A549 (cell line): ENCODE results near the gene USP12. TPM values are rescaled to one million over a fixed set of nuclear protein-coding genes. Genes with fewer than 3 reads are reported as not detected.

Experiments
- ATAC-seq, 2 experiments: fragments of 200-7000 bp in 1 of 2; fragments of >200 bp in 1 of 2; cut with Nextera tagmentation in 1 of 2; cut with Tn5 transposase in 1 of 2; 3 replicates each; pipeline versions ENCODE4 v1.8.0 to v1.9.1; 2018 to 2020; ENCODE audit warnings: mild to moderate bottlenecking in 1 of 2, moderate library complexity in 1 of 2
- CTCF ChIA-PET: fragments of 300-600 bp; sonication (Branson Sonifier 250); formaldehyde crosslinking; extraction: SDS; loops from one replicate; lab custom pipeline; 2021; ENCODE audit warnings: antibody characterized with exemption, inconsistent platforms; lab: Yijun Ruan, JAX
- POLR2A ChIA-PET: fragments of 350-600 bp; formaldehyde crosslinking; extraction: SDS; loops from one replicate; lab custom pipeline; 2021; ENCODE audit warnings: antibody characterized with exemption, inconsistent platforms; lab: Yijun Ruan, JAX
- DNase-seq, 2 experiments: peaks; one replicate each; pipeline versions ENCODE4 v3.0.0 to v3.0.0-alpha.2; 2011 to 2016; ENCODE audit warnings: low read depth in 1 of 2, low spot score in 1 of 2
- FAIRE-seq: peaks from 2 replicates; lab custom pipeline; 2011; peaks lifted over from hg19 to GRCh38; lab: Jason Lieb, UNC
- H3K27ac ChIP-seq, 2 experiments: fragments of >200 bp; sonication (Bioruptor Twin); formaldehyde crosslinking; 3 replicates each; pipeline ENCODE4 v1.5.1; 2016 to 2017
- H3K4me1 ChIP-seq: fragments of >200 bp; sonication (Bioruptor Twin); formaldehyde crosslinking; 3 replicates; pipeline ENCODE4 v1.6.1; 2016
- H3K4me2 ChIP-seq: fragments of >200 bp; sonication (Bioruptor Twin); formaldehyde crosslinking; 3 replicates; pipeline ENCODE4 v1.6.1; 2016
- H3K4me3 ChIP-seq: fragments of >200 bp; sonication (Bioruptor Twin); formaldehyde crosslinking; 3 replicates; pipeline ENCODE4 v1.5.1; 2016
- H3K9me3 ChIP-seq: fragments of >200 bp; sonication (Bioruptor Twin); formaldehyde crosslinking; 3 replicates; pipeline ENCODE4 v1.6.1; 2016
- BCL3 ChIP-seq: fragments of >200 bp; sonication (Bioruptor Twin); formaldehyde crosslinking; IDR thresholded peaks from 3 replicates; pipeline ENCODE4 v1.6.1; 2016
- CBX8 ChIP-seq: fragments of 200-600 bp; sonication (generic); IDR thresholded peaks from 2 replicates; pipeline ENCODE4 v1.6.1; 2016
- CEBPB ChIP-seq, 2 experiments: fragments of >200 bp in 1 of 2; sonication (Bioruptor Twin) in 1 of 2; formaldehyde crosslinking in 1 of 2; IDR thresholded peaks; 2 replicates each; pipeline ENCODE4 v1.6.1; 2012 to 2016
- CHD4 ChIP-seq: fragments of 200-600 bp; sonication (generic); IDR thresholded peaks from 2 replicates; pipeline ENCODE4 v1.6.1; 2016; ENCODE audit warnings: antibody characterized with exemption, mild to moderate bottlenecking, borderline replicate concordance
- E2F6 ChIP-seq: IDR thresholded peaks from 2 replicates; pipeline ENCODE4 v1.6.1; 2012; ENCODE audit warnings: low read depth, borderline replicate concordance
- EHMT2 ChIP-seq: fragments of 200-600 bp; sonication (generic); IDR thresholded peaks from 2 replicates; pipeline ENCODE4 v1.6.1; 2016; ENCODE audit warnings: antibody characterized with exemption, low read depth, mild to moderate bottlenecking, moderate library complexity
- EP300 ChIP-seq, 2 experiments: fragments of >200 bp; sonication (Bioruptor Twin); formaldehyde crosslinking; IDR thresholded peaks; 2 replicates in 1 of 2; 3 replicates in 1 of 2; pipeline ENCODE4 v1.6.1; 2016 to 2017
- ESRRA ChIP-seq: fragments of 150-350 bp; IDR thresholded peaks from 2 replicates; pipeline ENCODE4 v1.6.1; 2014; ENCODE audit warnings: mild to moderate bottlenecking, low read length, borderline replicate concordance
- FOXS1 ChIP-seq: fragments of 250-450 bp; sonication (Bioruptor Pico); IDR thresholded peaks from 2 replicates; pipeline ENCODE4 v1.5.0; 2020; ENCODE audit warnings: mild to moderate bottlenecking, moderate library complexity
- GATA3 ChIP-seq: IDR thresholded peaks from 2 replicates; pipeline ENCODE4 v1.6.1; 2012; ENCODE audit warnings: borderline replicate concordance
- HOXA7 ChIP-seq: fragments of 250-450 bp; sonication (Bioruptor Pico); IDR thresholded peaks from 2 replicates; pipeline ENCODE4 v1.5.0; 2020; ENCODE audit warnings: mild to moderate bottlenecking, moderate library complexity
- HOXB13 ChIP-seq: fragments of 250-450 bp; sonication (Bioruptor Pico); IDR thresholded peaks from 2 replicates; pipeline ENCODE4 v1.5.0; 2020; ENCODE audit warnings: low read depth, mild to moderate bottlenecking, moderate library complexity
- HOXB5 ChIP-seq: fragments of 250-450 bp; sonication (Bioruptor Pico); IDR thresholded peaks from 2 replicates; pipeline ENCODE4 v1.5.0; 2020; ENCODE audit warnings: mild to moderate bottlenecking, moderate library complexity
- JUN ChIP-seq, 2 experiments: fragments of >200 bp; sonication (Bioruptor Twin); formaldehyde crosslinking; IDR thresholded peaks; 2 replicates in 1 of 2; 3 replicates in 1 of 2; pipeline ENCODE4 v1.6.1; 2016 to 2017
- JUNB ChIP-seq: fragments of >200 bp; sonication (Bioruptor Twin); formaldehyde crosslinking; IDR thresholded peaks from 2 replicates; pipeline ENCODE4 v1.6.1; 2016
- KDM1A ChIP-seq: fragments of 200-600 bp; sonication (generic); IDR thresholded peaks from 2 replicates; pipeline ENCODE4 v1.6.1; 2016; ENCODE audit warnings: low read depth, mild to moderate bottlenecking
- MAFK ChIP-seq: fragments of 450-650 bp; IDR thresholded peaks from 2 replicates; pipeline ENCODE4 v1.6.1; 2014; ENCODE audit not compliant: partially characterized antibody
- MYC ChIP-seq: IDR thresholded peaks from 2 replicates; pipeline ENCODE4 v1.6.1; 2012; ENCODE audit warnings: mild to moderate bottlenecking, inconsistent platforms, low read length, improper control_type of control experiment, borderline replicate concordance
- NR3C1 ChIP-seq: fragments of >200 bp; sonication (Bioruptor Twin); formaldehyde crosslinking; IDR thresholded peaks from 3 replicates; pipeline ENCODE4 v1.6.1; 2017
- RAD21 ChIP-seq, 2 experiments: fragments of >200 bp in 1 of 2; sonication (Bioruptor Twin) in 1 of 2; formaldehyde crosslinking in 1 of 2; IDR thresholded peaks in 1 of 2; conservative IDR thresholded peaks in 1 of 2; 2 replicates in 1 of 2; 3 replicates in 1 of 2; pipeline ENCODE4 v1.6.1; 2012 to 2018; ENCODE audit warnings: inconsistent platforms in 1 of 2
- RARB ChIP-seq: fragments of 250-450 bp; sonication (Bioruptor Pico); IDR thresholded peaks from 2 replicates; pipeline ENCODE4 v1.8.0; 2021; ENCODE audit warnings: mild to moderate bottlenecking, moderate library complexity
- SMC3 ChIP-seq: fragments of >200 bp; sonication (Bioruptor Twin); formaldehyde crosslinking; IDR thresholded peaks from 3 replicates; pipeline ENCODE4 v1.6.1; 2018; ENCODE audit warnings: inconsistent platforms
- TFCP2L1 ChIP-seq: fragments of 250-450 bp; sonication (Bioruptor Pico); IDR thresholded peaks from 2 replicates; pipeline ENCODE4 v1.5.0; 2021; ENCODE audit warnings: mild to moderate bottlenecking
- TP53 ChIP-seq: fragments of 250-450 bp; sonication (Bioruptor Pico); IDR thresholded peaks from 2 replicates; pipeline ENCODE4 v1.5.0; 2021; ENCODE audit warnings: mild to moderate bottlenecking, moderate library complexity
- ZC3H11A ChIP-seq: fragments of 450-650 bp; IDR thresholded peaks from 2 replicates; pipeline ENCODE4 v1.6.1; 2014; ENCODE audit warnings: antibody characterized with exemption, mild to moderate bottlenecking
- ZNF302 ChIP-seq: fragments of 250-450 bp; sonication (Bioruptor Pico); IDR thresholded peaks from 2 replicates; pipeline ENCODE4 v1.9.0; 2021; ENCODE audit warnings: inconsistent platforms, mild to moderate bottlenecking, moderate library complexity
- WGBS: methylation state at CpG from one replicate; pipeline ENCODE4 v1.1.6; 2017; ENCODE audit errors: missing lambda C conversion rate; 5-methylcytosine and 5-hydroxymethylcytosine counted together
- polyA plus RNA-seq, 4 experiments: library from polyadenylated mRNA; depleted of rRNA in 3 of 4; stranded (reverse); fragments of >200 nt; fragmentation: RNase III in 1 of 4; extraction: RNeasy Plus Mini Kit Qiagen cat#74134 plus additional on column Dnase treatment in 1 of 4; gene quantifications; 2 replicates in 3 of 4; 3 replicates in 1 of 4; pipeline ENCODE4 v1.2.3, GENCODE V29; 2011 to 2017
- TF ChIP-seq, protein P1 (sequence below): fragments of >200 bp; sonication (Bioruptor Twin); formaldehyde crosslinking; IDR thresholded peaks from 2 replicates; pipeline ENCODE4 v1.6.1; 2016
- TF ChIP-seq, protein P2 (sequence below): fragments of >200 bp; sonication (Bioruptor Twin); formaldehyde crosslinking; IDR thresholded peaks from 3 replicates; pipeline ENCODE4 v1.5.1; 2016
- TF ChIP-seq, protein P3 (sequence below): IDR thresholded peaks from 2 replicates; pipeline ENCODE4 v1.6.1; 2012

Gene USP12
- polyA plus RNA-seq, 2 of the 4 experiments (the other 2 are of a cell fraction) = 19.1 to 21.2 TPM

GRCh38 chr13:27176470-27177410 is 5.1 kb upstream of the USP12 start:
- POLR2A ChIA-PET = no interaction called here
- CTCF ChIA-PET = interaction anchor here (0.6 kb wide), 1 partner anchor 131 kb away, joined by 3 read pairs; no protein-coding TSS in a partner anchor
- no peak overlapping the region for H3K27ac ChIP-seq
- no peak overlapping the region for H3K4me2 ChIP-seq
- FAIRE-seq (no peak), DNase-seq (no peak), ATAC-seq (no peak)
- WGBS = 82% methylated on average over 8 of the region's 8 CpGs
- 0 out of 3 replicates have a peak, but pooled peaks cover 6% of the 10 kb centered on the region for H3K4me1 ChIP-seq
- H3K9me3 ChIP-seq = no peaks in the 10 kb centered on the region
- TF ChIP-seq MAFK (no peak), FOXS1 (CRISPR knock-in tag) (no peak), ZC3H11A (no peak), HOXA7 (no peak), SMC3 (no peak), EP300 (IDR thresholded peaks at IDR 0.05) (no peak), CHD4 (no peak), CEBPB (IDR thresholded peaks at IDR 0.05) (no peak), CBX8 (no peak), KDM1A (no peak), GATA3 (no peak), HOXB5 (no peak), EHMT2 (no peak), BCL3 (no peak), ESRRA (no peak), MYC (no peak), E2F6 (no peak), ZNF302 (CRISPR knock-in tag) (no peak)
- TF ChIP-seq, protein P1, sequence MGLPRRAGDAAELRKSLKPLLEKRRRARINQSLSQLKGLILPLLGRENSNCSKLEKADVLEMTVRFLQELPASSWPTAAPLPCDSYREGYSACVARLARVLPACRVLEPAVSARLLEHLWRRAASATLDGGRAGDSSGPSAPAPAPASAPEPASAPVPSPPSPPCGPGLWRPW = no peak
- TF ChIP-seq, protein P2, sequence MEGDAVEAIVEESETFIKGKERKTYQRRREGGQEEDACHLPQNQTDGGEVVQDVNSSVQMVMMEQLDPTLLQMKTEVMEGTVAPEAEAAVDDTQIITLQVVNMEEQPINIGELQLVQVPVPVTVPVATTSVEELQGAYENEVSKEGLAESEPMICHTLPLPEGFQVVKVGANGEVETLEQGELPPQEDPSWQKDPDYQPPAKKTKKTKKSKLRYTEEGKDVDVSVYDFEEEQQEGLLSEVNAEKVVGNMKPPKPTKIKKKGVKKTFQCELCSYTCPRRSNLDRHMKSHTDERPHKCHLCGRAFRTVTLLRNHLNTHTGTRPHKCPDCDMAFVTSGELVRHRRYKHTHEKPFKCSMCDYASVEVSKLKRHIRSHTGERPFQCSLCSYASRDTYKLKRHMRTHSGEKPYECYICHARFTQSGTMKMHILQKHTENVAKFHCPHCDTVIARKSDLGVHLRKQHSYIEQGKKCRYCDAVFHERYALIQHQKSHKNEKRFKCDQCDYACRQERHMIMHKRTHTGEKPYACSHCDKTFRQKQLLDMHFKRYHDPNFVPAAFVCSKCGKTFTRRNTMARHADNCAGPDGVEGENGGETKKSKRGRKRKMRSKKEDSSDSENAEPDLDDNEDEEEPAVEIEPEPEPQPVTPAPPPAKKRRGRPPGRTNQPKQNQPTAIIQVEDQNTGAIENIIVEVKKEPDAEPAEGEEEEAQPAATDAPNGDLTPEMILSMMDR = no peak
- no peak overlapping the region for H3K4me3 ChIP-seq

DNA sequence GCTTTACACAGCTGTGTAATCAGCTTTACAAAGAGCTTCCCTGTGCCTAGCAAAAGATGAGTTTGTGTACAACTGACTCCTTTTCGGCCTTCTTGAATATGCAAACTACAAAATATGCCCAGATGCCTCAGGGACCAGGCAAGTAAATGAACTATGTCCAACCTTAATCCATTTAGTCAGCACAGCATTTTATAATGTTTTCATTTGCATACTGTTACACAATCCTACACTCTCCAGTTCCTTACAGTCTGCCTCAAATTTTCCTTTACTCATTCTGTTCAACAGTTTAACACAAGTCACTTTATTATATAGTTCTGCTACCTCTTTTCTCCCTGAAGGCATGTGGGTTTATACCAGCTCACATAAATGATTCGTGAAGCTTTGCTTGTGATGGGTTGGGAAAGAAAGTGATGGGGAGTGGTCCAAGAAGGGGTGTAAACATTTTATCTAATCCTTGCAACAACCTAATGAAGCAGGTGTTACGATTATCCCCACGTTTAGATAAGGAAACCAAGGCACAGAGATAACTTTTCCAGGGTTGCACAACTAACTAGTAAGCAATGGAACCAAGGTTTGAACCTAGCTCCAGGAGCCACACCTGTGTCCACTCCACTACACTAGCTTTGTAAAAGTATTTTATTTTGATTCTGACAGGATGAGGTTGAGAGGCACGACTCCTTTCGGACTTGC is 3.3 kb upstream of the USP12 start:
- DNase-seq (no peak), FAIRE-seq (no peak), ATAC-seq (no peak)
- Histone ChIP-seq H3K4me3 (no peak overlapping the region), H3K9me3 (no peaks in the 10 kb centered on the region), H3K27ac (no peak overlapping the region), H3K4me2 (no peak overlapping the region), H3K4me1 (peaks cover 8% of the 10 kb centered on the region)
- POLR2A ChIA-PET = interaction anchor here (1.0 kb wide), 1 partner anchor 76 kb away, joined by 3 read pairs; the partner anchor contains the start of gene RPL21
- WGBS = 78% methylated on average over 6 of the region's 6 CpGs
- CTCF ChIA-PET = interaction anchor here (0.6 kb wide), 1 partner anchor 514 kb away, joined by 3 read pairs; no protein-coding TSS in a partner anchor
- no peak for TF ChIP-seq RAD21 (conservative IDR thresholded peaks at IDR 0.05 in 1 of 2, IDR thresholded peaks at IDR 0.05 in 1 of 2)
- no peak for TF ChIP-seq ESRRA
- TF ChIP-seq RARB = no peak
- TF ChIP-seq, protein P3, sequence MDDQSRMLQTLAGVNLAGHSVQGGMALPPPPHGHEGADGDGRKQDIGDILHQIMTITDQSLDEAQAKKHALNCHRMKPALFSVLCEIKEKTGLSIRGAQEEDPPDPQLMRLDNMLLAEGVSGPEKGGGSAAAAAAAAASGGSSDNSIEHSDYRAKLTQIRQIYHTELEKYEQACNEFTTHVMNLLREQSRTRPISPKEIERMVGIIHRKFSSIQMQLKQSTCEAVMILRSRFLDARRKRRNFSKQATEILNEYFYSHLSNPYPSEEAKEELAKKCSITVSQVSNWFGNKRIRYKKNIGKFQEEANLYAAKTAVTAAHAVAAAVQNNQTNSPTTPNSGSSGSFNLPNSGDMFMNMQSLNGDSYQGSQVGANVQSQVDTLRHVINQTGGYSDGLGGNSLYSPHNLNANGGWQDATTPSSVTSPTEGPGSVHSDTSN = no peak
- TF ChIP-seq TP53 (CRISPR knock-in tag) = no peak
- TF ChIP-seq HOXB13 (CRISPR knock-in tag) = no peak
- no peak for TF ChIP-seq JUN (IDR thresholded peaks at IDR 0.05)
- TF ChIP-seq JUNB = no peak
- no peak for TF ChIP-seq NR3C1
- TF ChIP-seq TFCP2L1 = no peak
